ENCODE results near the gene KLK10. TPM values are rescaled to one million over a fixed set of nuclear protein-coding genes. Genes with fewer than 3 reads are reported as not detected.

KLK10 gene
- total RNA-seq, 1 donor from 2014 or later: not detected

- H3K4me1 Mint-ChIP-seq (ENCODE audit: low read depth, unreplicated experiment): no peaks in the 10 kb centered on the region
These were observed 8.4 kb upstream of the KLK10 start for GRCh38 chr19:51027873-51028272.

GRCh38 chr19:51027126-51027806 is 7.8 kb upstream of the KLK10 start:
- Mint-ChIP-seq H3K4me3 (ENCODE audit: unreplicated experiment) (no peak overlapping the region), H3K4me1 (ENCODE audit: low read depth, unreplicated experiment) (no peaks in the 10 kb centered on the region), H3K9me3 (ENCODE audit: unreplicated experiment) (peaks cover 4% of the 10 kb centered on the region), H3K27ac (ENCODE audit: unreplicated experiment) (no peak overlapping the region), H3K27me3 (ENCODE audit: unreplicated experiment) (peaks cover 7% of the 10 kb centered on the region), H3K36me3 (ENCODE audit: unreplicated experiment) (peaks cover 4% of the 10 kb centered on the region)
- TF ChIP-seq CTCF (IDR thresholded peaks at IDR 0.05; ENCODE audit: partially characterized antibody, unreplicated experiment): no peak
- DNase-seq: no peak

More at GRCh38 chr19:51027873-51028272, 8.4 kb upstream of the KLK10 start:
- peaks cover 4% of the 10 kb centered on the region for H3K9me3 Mint-ChIP-seq (ENCODE audit: unreplicated experiment)
- H3K36me3 Mint-ChIP-seq (ENCODE audit: unreplicated experiment): peaks cover 4% of the 10 kb centered on the region
- no peak overlapping the region for H3K4me3 Mint-ChIP-seq (ENCODE audit: unreplicated experiment)
- H3K27me3 Mint-ChIP-seq (ENCODE audit: unreplicated experiment): peaks cover 7% of the 10 kb centered on the region
- no peak for TF ChIP-seq CTCF (IDR thresholded peaks at IDR 0.05; ENCODE audit: partially characterized antibody, unreplicated experiment)
- DNase-seq: no peak
- H3K27ac Mint-ChIP-seq (ENCODE audit: unreplicated experiment): no peak overlapping the region

- Mint-ChIP-seq H3K27me3 (ENCODE audit: unreplicated experiment) (peaks cover 6% of the 10 kb centered on the region), H3K4me3 (ENCODE audit: unreplicated experiment) (peak within 1 kb of the TSS; percentile 56), H3K9me3 (ENCODE audit: unreplicated experiment) (peaks cover 2% of the 10 kb centered on the region), H3K36me3 (ENCODE audit: unreplicated experiment) (peaks cover 4% of the 10 kb centered on the region), H3K27ac (ENCODE audit: unreplicated experiment) (peak within 1 kb of the TSS; percentile 1), H3K4me1 (ENCODE audit: low read depth, unreplicated experiment) (no peaks in the 10 kb centered on the region)
- no peak for DNase-seq
- no peak for TF ChIP-seq CTCF (IDR thresholded peaks at IDR 0.05; ENCODE audit: partially characterized antibody, unreplicated experiment)
These were observed 7.0 kb upstream of the KLK10 start, which contains the start of gene KLK11 for GRCh38 chr19:51026554-51026831. Gene KLK11 (minus strand): TSS chr19:51026616. CDS start chr19:51025631, 985 bp downstream.

GRCh38 chr19:51025809-51026553 is 6.5 kb upstream of the KLK10 start:
- Mint-ChIP-seq H3K4me3 (ENCODE audit: unreplicated experiment) (no peak overlapping the region), H3K4me1 (ENCODE audit: low read depth, unreplicated experiment) (no peaks in the 10 kb centered on the region), H3K27ac (ENCODE audit: unreplicated experiment) (no peak overlapping the region), H3K9me3 (ENCODE audit: unreplicated experiment) (no peaks in the 10 kb centered on the region), H3K36me3 (ENCODE audit: unreplicated experiment) (peaks cover 4% of the 10 kb centered on the region), H3K27me3 (ENCODE audit: unreplicated experiment) (peaks cover 3% of the 10 kb centered on the region)
- no peak for TF ChIP-seq CTCF (IDR thresholded peaks at IDR 0.05; ENCODE audit: partially characterized antibody, unreplicated experiment)
- no peak for DNase-seq

- H3K4me3 Mint-ChIP-seq (ENCODE audit: unreplicated experiment): no peak overlapping the region
- no peak overlapping the region for H3K27ac Mint-ChIP-seq (ENCODE audit: unreplicated experiment)
- H3K27me3 Mint-ChIP-seq (ENCODE audit: unreplicated experiment): peaks cover 3% of the 10 kb centered on the region
- no peaks in the 10 kb centered on the region for H3K4me1 Mint-ChIP-seq (ENCODE audit: low read depth, unreplicated experiment)
- H3K9me3 Mint-ChIP-seq (ENCODE audit: unreplicated experiment): no peaks in the 10 kb centered on the region
- no peak for DNase-seq
- TF ChIP-seq CTCF (IDR thresholded peaks at IDR 0.05; ENCODE audit: partially characterized antibody, unreplicated experiment): no peak
- H3K36me3 Mint-ChIP-seq (ENCODE audit: unreplicated experiment): peaks cover 4% of the 10 kb centered on the region
These were observed 5.9 kb upstream of the KLK10 start for GRCh38 chr19:51025401-51025800.

Measured in glutamatergic neuron (in vitro differentiated cells).